Stimulated activated CD8-positive, alpha-beta memory T cell treated with anti-CD3 and anti-CD28 coated beads, Interleukin-12 subunit alpha, Interleukin-12 subunit beta, amount 100 ng/mL, for 24 hours (primary cell): ENCODE data around the gene EVX2.

Experiments
- DNase-seq: peaks from one replicate; pipeline ENCODE4 v3.0.0-alpha.2; 2020; ENCODE audit errors: extremely low read depth

EVX2 gene

DNA sequence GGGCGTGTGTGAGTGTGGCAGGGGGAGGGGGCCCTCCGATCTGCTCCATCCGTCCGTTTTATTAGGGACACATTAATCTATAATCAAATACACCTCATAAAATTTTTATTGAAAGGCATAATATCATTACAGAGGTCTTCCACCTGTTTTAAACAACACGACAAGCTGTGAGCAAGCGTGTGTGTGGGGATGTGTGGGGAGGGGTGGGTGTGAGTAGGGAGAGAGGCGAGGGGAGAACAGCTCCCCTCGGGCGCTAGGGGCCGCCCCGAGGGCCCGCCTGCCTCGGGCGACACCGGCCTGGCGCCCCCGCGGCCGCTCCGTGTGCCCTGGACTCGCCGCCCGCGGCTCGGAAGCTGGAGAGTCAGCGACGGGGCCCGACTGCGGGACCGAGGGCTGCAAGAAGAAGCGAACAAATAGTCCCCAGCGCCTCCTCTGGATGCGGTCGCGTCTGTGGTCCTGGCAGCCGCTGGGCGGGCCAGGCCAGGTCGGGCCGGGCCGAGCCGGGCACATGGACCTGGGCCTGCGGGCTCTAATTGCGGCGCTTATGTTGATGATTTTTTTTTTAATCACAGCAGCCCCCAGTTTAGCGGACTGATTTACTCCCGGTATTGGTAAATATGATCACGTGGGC is 38.4 kb upstream of the EVX2 start:
- no peak for DNase-seq

GRCh38 chr2:176121190-176122051 is 37.7 kb upstream of the EVX2 start:
- DNase-seq, result no peak

DNA sequence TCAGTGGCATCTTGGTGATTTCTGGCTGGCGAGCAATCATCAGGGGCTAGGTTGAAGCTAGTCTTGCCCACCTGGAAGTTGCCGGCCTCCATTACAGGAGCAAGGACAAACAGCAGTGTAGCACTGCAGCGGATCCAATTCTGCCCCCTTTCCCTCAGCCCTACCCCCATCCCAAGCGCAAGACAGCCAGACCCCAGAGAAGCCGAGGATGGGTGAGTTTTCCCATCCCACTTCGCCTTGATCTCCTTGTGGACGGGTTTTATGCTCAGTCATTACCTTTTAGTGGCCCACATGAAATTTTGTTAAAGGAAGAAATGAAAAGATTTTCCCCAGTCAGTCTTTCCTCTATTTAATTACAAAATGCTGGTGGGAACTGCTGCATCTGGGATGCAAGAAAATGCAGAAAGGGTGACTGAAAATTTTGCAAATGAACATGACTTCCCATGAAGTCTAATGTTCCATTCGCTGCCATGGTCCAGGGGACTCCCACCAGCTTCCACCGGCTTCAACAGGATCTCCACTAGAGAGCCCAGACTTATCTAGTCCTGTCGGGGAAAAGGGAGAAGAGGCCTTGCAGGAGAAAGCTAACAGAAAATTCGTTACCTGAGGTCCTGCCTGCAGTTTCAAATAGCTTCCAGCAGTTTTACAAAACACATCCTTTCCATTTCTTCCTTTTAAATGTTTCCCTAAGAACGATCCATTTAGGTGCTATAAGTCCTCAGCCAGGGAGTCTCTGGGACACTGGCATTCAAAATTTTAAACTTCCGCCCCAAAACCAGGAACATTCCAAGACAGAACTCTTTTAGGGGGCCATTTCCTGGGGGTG is 36.8 kb upstream of the EVX2 start:
- no peak for DNase-seq

DNA sequence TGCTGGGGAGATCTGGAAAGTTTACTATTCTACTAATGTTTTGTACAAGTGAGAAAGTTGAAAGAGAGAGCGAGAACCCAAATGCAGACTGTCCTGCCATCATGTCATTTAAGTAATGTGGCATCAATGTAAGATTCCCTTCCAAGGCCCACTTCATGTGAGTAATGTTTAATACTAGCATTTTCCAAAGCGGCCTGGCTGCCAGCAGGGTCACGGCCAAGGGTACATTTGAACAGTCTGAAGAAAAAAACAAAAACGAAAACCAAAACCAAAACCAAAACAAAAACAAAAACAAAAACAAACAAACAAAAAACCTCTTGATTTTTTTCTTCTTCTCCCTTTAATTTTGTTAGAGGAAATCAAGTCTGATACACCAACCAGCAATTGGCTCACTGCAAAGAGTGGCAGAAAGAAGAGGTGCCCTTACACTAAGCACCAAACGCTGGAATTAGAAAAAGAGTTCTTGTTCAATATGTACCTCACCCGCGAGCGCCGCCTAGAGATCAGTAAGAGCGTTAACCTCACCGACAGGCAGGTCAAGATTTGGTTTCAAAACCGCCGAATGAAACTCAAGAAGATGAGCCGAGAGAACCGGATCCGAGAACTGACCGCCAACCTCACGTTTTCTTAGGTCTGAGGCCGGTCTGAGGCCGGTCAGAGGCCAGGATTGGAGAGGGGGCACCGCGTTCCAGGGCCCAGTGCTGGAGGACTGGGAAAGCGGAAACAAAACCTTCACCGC is 35.0 kb upstream of the EVX2 start:
- no peak for DNase-seq

DNA sequence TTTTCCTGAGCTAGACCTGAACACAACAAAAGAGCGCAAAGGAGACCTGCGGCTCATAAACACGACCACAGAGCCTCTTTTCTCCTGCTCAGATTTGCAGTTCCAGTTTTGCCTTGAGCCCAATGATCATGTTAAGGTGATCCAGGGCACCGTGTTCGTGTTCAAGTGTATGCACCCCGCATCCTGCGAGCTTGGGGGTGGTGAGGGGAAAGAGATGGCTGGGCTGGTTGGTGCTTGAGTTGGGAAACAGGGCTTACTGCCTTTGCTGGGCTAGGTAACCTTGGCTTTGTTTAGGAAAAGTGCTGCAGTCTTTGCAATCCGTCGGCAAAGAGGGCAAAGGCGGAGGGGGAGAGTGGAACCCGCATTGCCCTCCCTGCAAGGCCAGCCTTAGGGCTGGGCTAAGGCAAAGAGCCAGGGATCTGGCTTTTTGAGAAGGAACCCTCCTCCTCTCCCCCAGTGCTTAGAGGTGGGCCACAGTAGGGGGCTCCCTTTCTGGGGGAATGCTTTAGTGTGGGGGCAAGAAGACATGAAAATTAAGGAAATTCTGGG is 34.1 kb upstream of the EVX2 start:
- DNase-seq, result no peak

DNA sequence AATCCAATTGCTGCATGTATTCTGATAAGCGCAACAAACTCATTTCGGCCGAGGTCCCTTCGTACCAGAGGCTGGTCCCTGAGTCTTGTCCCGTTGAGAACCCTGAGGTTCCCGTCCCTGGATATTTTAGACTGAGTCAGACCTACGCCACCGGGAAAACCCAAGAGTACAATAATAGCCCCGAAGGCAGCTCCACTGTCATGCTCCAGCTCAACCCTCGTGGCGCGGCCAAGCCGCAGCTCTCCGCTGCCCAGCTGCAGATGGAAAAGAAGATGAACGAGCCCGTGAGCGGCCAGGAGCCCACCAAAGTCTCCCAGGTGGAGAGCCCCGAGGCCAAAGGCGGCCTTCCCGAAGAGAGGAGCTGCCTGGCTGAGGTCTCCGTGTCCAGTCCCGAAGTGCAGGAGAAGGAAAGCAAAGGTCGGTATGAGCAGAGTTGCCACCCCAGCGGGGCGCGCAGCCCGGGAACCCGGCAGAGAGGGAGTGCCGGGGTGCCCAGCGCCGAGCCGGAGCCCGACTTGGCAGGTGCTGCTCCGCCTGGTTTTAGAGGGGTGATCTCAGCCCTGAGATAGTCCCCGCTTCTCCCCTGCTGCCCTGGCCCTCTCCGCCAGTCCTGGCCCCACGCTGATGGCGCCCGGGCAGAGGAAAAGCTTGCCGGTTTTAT is 33.5 kb upstream of the EVX2 start:
- DNase-seq, result no peak

DNA sequence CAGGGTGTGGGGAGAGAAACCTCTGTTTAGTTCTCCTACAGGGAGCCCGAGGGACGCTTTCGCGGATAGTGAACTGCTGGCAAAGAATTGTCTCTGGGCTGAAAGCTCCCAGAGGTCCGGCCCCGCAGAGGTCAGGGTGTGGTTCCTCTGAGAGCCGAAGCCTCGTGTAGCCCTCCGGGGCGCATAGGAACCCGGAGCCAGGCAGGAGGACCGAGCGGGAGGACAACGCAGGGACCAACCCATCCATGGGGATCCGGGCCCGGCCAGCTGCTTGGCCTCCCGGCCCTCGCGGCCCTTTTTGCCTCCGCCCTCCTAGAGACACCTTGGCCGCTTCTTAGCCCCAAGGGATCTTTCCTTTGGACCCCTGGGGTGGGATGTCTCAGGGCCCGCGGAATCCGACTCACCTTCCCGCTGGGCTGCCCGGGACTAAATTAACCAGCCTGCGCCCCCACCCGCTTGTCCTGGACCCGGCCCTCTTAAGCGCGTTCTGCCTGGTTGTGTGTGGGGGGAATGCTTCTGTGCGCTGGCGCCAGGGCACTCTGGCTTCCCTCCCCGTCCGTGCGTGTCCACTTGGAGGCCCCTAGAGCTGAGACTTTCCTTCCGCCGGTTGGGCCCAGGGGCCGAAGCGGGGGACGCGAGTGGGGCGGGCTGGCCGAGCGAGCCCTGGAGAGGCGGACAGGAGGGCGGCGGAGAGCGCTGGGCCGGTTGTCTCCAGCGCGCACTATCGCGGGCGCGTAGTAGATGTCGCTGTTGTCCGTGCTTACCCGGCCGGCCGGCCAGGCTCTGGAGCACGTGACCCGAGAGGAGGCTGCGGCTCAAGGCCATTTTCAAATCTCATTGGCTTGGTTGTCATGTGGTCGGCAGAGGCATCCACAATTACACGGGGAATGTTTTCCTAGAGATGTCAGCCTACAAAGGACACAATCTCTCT is 32.4 kb upstream of the EVX2 start, which contains the start of gene HOXD10:
Gene HOXD10 (plus strand): TSS at position 896 of the 931 bp plus-strand sequence. CDS start 56 bp downstream, outside the sequence.
- DNase-seq, result no peak

- DNase-seq, result no peak
These were observed 31.3 kb upstream of the EVX2 start for GRCh38 chr2:176114930-176115625.

- no peak for DNase-seq
These were observed 30.6 kb upstream of the EVX2 start for GRCh38 chr2:176114120-176114929.

- DNase-seq, result no peak
These were observed 28.9 kb upstream of the EVX2 start for GRCh38 chr2:176112375-176113302.

GRCh38 chr2:176111846-176112374 is 28.1 kb upstream of the EVX2 start:
- no peak for DNase-seq

- DNase-seq, result no peak
These were observed 27.5 kb upstream of the EVX2 start for GRCh38 chr2:176111309-176111663.

DNA sequence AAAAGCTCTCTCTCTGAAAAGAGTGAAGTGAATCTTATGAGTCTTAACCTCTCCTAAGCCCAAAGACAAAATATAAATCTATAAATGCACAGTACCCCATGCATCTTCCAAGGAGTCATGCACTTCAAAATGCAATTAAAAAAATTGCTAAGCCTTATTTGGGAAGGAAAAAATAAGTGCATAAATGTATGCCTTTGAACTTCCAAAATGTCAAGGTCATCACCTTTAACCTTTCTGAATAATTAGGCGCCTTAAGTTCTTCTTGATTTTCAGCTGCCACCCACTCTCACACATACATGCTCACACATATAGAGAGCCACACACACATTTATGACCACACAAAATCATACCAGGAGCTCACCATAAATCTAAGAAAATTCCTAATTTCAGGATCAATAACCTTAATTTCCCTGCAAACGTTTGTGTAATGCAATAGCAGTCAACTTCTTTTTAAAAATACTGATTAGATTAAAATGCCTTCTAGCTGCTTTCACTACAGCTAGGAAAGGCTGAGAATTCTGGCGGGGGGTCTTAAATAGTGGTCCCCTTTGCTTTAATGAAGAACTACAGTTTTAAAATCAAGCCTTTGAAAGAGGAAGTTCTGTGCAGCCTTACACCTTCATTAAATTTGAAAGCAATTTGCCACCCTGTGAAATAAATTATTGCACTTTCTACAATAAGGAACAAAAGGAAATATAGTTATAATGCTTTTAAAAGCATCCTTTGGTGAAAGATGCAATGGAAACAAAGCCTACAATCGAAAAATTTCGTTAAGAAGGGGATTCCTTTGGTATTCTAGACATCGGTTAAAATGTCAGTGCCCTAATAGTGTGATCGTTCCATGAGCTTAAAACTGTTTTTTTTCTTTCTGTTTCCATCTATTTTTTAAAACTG is 26.9 kb upstream of the EVX2 start:
- DNase-seq, result no peak

GRCh38 chr2:176109946-176110345 is 26.2 kb upstream of the EVX2 start:
- no peak for DNase-seq

DNA sequence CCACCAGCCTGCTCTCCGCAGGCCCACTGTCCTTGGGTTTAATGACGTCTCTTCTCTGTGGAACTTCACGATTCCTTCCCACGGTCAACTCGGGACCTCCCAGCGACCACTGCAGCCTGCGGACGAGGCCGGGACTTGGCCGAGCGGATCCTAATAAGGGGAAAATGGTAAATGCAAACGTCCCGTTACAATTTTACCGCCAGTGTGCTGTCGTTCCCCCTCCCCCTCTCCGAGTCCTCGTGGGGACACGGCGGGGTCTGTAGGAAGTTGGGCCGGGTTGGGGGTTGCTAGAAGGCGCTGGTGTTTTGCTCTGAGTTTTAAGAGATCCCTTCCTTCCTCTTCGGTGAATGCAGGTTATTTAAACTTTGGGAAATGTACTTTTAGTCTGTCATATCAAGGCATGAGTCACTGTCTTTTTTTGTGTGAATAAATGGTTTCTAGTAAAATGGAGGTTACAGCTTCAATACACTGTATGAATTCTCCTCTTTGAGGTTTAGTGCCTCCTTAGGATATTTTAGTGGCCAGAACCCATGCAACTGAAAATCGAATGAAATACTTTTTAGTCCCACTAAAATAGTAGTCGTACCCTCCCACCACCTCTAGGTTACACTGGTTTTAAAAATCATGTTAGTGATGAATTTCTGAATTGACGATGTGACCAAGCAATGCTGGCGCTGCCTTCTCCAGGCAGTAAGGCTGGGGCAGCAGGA is 25.6 kb upstream of the EVX2 start:
- no peak for DNase-seq
